ENCODE measurements around the gene TMEM209.
"Not testable (repeated sequence)": the region's sequence is repeated elsewhere in the genome, so short reads cannot be mapped to it uniquely, and the experiment has no call there.

TMEM209 gene

DNA sequence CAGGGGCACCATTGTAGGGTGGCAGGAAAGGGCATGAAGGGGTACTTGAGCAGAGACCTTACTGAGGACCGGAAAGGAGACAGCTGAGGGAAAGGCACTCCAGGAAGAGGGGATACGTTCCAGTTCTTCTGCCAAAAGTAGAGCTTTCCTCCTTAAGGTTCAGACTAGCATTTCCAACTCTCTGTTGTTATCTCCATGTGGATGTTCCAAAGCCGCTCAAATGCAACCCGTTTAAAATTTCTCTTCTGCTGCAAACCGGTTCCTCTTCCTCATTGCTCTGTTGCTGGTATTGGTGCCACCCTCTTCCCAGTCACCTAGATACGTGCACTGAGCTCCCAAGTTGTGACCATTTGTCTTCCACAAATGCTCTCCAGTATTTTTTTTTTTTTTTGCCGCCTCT, 47.5 kb downstream of the TMEM209 start:
- DNase-seq: no peak

DNA sequence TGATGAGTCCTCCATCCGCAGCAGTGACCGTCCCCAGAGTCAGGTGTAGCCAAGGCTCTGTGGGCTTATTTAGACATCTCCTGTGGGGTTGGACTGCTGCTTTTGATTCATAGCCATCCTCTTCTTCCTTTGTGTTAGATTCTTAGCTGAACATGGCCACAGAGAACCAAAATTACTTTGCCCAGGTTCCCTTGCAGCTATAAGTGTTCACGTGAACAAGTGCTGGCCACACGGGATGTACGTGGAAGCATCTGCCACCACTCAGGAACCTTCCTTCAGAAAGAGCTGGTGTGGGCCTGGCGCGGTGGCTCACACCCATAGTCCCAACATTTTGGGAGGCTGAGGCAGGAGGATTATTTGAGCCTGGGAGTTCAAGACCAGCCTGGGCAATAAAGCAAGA, 49.1 kb downstream of the TMEM209 start:
- no peak for DNase-seq

DNA sequence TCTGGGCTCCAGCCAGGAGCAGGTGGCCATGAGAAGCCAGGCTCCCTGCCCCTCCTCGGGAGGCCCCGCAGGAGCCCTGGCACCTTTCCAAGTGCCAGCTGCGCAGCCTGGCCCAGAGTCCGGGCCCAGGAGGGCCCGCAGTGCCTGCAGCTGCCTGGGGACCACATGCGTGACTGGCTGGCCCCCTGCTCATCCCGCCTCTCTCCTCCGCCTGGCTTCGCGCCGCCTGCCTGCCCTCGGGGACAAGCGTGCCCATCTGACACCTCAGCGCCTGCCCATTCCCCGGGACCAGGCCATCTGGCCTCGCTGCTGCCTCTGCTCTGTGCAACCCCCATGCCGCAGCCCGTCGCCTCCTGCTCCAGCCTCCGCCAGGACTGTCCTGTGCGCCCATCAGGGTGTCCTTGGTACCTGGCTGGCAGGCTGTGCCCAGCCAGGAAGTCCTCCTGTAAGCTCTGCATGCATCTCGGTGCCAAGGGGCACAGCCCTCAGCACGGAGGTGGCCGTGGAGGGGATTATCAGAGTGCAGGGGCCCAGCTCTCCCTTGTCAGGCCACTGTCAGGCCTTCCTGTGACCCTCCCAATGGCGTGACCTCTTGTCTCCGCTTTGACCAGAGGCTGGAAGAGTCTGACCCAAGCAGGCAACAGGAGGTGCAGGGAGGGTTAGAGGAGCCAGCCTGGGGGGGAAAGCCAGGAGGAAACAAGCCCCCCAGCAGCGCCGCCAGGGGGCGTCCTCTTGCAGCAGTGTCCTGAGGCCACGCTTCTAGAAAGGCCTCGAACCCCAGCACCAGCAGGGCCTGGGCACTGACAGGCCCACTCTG, 50.5 kb downstream of the TMEM209 start:
- no peak for DNase-seq

DNA sequence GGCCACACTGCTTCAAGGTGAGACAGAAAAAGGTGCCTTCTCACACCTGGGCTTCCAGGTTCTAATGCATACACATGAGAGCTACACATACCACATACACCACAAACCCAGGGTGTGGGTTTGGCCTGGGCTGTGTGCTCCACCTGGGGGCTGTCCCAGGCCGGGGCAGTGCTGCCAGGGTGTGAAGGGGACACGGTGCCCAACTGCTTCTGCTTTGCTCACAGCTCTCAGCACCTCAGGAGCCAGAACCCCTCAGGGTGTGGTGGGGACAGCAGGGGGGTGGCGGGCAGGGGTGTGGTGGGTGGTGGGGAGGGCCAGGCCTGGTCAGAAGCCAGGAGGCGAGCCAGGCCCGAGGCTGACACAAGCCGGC, 51.1 kb downstream of the TMEM209 start:
- DNase-seq: no peak

DNA sequence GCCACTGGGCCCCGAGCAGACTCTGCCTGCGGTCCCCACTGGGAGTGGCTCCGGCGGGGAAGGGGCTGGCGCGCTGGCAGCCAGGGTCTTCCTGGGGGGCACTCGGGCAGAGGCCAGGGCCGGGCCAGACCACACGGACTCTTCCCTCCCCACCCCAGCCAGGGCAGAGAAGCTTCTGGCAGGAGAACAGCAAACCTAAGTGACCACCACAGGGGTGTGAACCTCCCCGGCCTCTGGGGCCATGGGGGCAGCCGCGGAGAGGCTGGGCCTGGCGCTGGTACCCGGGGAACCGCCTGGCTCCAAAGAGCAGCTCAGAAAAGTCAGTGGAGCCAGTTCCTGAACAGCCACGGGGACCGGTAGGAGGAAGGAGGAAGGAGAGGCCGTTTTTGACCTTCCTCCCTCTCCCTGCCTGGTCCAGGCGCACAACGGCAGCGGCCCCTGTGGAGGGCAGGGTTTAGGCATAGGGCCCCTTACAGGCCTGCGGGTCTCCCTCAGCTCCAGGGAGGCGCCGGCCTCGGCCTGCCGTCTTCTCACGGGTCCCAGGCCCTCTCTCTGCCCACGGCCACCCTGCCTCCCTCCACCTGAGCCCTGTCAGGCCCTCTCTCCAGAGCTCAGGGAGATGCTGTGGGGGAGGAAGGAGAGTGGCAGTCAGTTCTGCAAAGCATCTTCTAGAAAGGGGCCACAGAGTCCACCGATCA, 51.8 kb downstream of the TMEM209 start:
- no peak for DNase-seq

DNA sequence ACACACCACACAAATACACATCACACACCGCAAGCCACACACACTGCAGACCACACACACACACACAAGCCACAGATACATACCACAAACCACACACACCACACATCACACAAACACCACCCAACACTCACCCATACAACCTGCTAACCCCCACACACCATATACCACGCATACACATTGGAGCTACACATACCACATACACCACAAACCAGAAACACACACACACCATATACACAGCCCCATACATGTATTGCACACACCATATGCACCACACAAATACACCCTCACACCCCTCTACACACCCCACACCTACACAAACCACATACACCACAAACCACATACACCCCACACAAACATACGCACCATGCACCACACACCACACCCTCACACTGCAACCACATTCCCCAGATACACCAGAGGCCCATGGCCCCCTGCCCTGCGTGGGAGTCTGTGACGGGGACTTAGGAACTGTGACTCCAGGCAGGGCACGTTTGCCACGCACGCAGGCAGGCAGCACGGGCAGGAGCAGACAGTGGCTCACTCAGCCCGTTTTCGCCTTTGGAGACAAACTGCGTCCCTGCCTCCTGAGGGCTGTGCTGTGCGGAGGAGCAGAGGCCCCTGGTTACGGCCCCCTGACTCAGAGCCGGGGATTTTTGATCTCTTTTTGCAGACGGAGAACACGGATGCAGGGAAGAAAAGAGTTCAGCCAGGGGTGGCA, 52.6 kb downstream of the TMEM209 start:
- no peak for DNase-seq

DNA sequence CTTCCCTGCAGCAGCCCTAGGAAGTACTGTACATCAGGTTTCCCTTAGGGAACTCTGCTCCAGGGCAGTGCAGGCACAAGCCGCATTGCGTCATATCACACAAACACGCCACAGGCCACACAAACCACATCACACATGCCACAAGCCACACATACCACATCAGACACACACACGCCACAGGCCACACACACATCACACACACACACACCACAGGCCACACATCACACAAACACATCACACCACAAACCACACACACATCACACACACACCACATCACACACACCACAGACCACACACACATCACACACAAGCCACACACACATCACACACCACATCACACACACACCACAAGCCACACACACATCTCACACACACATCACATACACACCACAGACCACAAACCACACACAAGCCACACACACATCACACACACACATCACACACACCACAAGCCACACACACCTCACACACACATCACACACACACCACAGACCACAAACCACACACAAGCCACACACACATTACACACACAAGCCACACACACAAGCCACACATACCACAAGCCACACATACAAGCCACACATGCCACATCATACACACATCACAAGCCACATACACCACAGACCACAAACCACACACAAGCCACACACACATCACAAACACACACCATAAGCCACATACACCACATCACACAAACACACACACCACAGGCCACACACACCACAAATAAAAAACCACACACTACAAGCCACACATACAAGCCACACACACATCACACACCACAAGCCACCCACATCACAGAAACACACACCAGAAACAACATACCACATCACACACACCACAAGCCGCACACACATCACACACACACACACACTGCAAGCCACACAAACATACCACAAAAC, 53.4 kb downstream of the TMEM209 start:
- DNase-seq: no peak

DNA sequence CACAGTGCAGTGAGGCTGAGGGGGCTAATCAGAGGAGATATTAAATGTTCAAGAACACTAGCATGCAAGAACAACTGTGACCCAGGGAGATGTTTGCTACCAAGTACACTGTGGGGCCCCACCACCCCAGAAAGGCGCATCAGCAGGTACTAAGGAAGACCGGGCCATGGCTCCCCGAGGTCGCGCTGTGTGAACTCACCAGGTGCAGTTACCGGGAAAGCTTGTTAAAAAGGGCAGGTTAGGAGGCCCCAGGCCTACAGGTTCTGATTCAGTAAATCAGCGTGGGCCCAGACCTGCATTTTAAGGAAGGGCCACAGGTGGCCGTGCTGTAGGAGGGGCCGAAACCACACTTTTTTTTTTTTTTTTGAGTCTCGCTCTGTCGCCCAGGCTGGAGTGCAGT, 54.6 kb downstream of the TMEM209 start:
- no peak for DNase-seq

DNA sequence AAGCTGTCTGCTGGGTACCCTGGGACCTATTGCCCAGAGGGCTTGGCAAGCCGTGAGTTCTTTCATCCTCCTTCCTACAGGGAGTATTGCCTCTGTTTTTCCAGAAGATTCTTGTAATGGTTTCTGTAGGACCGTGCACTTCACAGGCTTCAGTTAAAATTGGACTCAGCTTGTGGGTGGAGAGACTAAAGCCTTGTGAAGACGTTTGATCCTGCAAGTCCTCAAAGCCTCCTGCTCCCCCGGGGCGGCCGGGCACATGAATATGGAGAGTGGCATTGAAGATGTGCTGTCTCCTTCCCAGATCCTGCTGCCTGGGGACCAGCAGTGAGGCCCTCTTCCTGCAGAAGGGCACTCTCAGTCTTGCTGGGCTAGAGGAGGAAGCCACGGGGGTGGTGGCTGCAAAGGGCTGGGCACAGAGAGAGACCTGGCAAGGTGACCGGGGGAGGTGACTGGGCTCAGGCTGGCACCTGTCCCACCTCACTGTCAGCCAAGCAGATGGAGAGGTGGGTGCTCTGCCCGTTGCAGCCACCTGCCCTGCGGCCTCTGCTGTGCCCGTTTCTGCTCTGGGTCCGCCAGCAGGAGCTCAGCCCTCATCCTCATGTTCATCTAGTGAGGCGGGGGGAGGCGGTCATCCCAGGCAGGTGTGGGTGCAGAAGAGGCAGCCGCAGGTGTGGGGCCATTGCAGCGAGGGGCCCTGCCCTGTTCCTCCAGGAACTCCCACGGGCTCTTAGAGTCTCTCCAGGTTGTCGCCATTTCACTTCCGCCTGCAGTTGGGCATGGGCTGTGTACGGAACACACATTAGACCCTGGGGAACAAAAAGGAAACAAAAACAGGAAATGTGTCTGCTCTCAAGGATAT, 55.7 kb downstream of the TMEM209 start:
- no peak for DNase-seq

DNA sequence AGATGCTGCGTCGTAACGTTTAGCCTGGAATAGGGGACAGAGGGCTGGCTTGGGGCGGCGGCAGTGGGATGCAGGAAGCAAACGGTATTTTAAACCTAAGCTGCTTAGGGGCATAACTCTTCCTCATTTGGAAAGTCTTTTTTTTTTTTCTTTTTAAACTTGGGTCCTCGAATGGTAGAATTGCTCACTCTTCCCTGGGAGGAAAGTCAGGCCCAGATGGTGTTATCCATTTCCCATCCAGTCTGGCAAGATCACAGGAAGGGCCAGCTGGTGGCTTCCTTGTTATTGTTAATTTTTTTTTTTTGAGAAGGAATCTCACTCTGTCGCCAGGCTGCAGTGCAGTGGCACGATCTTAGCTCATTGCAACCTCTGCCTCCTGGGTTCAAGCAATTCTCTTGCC, 56.6 kb downstream of the TMEM209 start:
- DNase-seq: no peak

DNA sequence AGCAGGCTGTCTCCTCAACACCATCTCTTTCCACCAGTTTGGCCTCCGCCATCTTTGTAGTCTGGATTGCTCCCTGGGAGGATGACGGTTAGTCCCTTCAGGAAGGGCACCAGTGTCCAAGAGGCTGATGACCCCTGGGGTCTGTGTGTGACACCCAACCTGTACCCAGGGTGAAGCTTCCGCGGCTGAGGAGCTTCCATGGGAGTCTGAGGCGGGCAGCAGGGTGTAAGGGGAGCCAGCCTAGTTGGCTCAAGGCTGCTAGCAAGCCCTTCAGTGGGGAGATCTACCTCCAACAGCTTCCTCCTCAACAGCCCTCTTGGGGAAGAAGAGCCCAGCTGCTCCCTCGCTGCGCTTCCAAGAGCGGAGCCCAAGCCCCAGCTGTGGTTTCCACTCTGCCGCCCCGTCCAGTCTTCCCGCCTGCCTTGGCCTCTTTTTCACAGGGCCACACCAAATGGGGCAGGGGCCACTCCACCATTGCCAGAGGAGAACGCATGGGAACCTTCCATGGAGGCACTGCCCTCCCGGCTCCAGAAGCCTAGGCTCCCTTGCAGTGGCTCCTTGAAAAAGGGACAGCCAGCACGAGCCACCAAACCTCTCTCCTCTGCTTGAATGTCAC, 57.4 kb downstream of the TMEM209 start:
- no peak for DNase-seq

DNA sequence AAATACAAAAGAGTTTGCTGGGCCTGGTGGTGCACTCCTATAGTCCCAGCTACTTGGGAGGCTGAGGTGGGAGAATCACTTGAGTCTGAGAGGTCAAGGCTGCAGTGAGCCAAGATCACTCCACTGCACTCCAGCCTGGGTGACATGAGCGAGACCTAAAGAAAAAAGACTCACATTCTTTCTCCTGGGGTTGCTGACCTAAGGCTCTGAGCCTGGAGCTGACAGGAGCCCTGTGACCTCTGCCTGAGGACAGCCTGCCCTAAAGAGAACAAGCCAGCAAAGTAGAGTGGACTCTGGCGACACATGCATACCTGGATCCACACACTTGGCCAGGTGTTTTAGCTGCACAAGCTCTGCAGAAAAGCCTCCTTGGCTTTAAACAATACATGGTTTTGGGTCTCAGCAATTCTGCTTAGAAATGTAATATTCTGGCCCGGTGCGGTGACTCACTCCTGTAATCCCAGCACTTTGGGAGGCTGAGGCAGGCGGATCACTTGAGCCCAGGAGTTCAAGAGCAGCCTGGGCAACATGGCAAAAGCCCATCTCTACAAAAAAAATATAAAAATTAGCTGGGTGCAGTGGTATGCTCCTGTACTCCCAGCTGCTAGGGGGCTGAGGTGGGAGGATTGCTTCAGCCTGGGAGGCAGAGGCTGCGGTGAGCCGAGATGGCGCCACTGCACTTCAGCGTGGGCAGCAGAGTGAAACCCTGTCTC, 58.4 kb downstream of the TMEM209 start:
- DNase-seq: no peak

DNA sequence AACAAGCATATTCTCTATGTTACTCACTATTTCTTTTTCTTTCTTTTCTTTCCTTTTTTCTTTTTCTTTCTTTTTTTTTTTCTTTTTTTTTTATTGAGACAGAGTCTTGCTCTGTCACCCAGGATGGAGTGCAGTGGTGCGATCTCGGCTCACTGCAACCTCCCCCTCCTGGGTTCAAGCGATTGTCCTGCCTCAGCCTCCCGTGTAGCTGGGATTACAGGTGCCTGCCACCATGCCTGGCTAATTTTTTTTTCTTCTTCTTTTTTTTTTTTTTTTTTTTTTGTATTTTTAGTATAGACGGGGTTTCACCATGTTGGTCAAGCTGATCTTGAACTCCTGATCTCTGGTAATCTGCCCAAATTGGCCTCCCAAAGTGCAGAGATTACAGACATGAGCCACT, 59.1 kb downstream of the TMEM209 start:
- not testable (repeated sequence) for DNase-seq

DNA sequence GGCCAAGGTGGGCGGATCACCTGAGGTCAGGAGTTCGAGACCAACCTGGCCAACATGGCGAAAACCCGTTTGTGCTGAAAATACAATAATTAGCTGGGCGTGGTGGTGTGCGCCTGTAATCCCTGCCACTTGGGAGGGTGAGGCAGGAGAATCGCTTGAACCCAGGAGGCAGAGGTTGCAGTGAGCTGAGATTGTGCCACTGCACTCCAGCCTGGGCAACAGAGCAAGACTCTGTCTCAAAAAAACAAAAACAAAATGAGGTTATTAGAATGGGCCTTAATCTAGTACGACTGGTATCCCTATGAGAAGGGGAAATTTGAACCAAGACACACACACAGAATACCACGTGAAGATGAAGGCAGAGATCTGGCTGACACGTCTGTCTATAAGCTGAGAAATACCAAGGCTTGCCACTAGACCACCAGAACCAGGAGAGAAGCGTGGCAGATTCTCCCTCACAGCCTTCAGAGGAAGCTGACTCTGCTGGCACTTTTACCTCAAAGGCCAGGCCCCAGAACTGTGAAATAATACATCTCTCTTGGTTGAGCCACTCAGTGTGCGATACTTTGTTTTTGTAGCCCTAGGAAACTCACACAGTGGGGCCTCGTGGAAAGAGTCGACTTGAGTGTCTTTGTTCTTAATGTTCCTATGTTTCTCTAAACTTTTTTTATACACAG, 59.6 kb downstream of the TMEM209 start:
- DNase-seq: no peak

DNA sequence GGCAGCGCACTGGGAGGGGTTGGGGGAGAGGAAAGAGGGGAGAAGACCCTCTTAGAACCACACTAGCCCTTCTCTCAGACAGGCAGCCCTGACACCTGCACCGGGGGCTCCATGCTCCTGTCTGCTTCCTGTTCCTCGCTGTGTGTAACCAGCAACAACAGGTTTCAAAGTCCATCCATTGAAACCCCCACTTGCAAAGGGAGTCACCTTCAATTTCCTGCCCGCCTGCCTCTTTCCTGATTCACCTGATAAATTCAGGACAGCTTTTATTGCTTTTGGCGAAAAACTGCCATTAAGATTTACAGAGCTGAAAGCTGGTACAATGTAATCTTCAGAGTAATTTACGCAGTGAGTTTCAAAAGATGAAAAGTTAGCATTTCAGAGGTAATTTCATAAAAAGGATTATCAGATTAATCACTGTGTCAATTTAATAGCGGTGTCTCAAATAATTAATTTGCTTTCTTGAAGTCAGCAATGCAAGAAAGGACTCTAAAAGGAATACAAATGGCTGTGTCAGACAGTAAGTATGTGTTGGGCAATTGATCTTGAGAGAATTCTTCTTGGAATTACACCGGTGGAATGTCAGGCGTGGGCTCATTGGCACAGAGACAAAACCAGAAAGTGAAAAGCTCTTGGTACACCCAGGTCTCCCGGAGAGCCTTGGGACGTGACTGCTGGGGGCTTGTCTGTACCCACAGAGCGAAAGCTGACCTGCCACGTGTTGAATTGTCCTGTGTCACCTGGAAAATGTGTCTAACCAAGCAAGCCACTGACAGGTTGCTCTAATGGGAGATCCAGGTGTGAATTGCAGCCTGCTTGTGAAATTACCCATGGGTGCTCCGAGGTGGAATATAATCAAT, 60.7 kb downstream of the TMEM209 start:
- DNase-seq: no peak

DNA sequence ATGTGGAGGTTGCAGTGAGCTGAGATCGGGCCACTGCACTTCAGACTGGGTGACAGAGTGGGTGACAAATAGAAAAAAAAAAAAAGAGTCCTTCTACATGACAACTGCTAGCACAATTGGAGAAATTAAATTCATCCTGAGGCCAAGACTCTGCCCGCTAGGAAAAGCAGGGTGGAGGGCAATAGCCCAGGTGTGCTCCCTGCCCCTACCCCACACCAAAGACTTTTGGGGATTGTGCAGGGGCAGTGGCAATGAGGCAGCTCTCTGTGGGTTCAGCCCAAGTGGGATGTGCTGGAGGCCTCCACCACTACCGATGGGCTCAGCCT, 61.3 kb downstream of the TMEM209 start:
- DNase-seq: no peak

DNA sequence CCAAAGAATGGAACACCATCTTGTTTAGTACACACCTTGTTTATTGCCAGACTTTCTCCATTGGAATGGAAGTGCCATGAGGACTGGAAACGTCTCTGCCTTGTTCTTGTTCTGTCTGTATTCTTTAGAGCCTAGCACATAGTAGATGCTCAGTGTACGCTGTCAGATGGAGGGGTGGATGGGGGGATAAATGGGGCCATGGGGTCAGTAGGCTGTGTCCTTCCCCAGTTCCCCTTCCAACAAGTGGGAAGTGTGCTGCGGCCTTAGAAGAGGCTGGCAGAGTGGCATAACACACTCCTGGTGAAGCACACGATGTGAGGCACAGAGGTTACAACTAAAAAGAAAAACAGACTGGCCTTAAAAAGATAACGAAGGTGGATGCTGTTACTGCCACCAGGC, 61.9 kb downstream of the TMEM209 start:
- DNase-seq: no peak

DNA sequence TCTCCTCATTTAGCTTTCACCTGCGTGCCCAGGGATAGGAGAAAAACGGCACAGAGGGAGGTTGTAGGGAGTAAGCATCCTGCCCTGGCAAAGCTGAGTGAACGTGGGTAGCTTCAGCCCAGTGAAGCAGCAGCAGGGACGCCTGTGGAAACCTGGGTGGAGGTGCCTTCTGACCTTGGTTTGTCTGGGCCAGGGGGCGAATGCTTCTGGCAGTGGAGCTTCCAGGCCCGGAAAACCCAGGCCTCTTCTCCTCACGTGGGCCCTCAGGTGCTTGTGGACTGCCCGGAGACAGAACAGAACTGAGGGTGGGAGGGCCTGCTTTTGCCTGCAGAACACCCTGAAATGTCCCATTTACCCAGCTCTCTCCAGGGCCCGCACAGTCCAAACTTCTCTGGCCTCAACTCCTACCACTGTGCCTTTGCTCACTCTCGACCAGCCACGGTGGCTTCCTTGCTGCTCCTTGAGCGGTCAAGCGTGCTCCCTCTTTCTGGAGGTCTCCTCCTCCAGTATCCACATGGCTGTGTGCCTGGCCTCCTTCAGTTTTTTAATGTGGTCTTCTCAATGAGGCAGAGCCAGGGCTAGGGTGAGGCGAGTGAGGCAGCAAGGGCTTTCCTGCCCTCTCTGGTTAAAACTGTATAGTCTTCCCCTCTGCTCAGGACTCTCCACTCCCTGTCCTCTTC, 62.4 kb downstream of the TMEM209 start:
- DNase-seq: no peak

All from 8988T (cell line).